ENCODE measurements around the gene CISD2.
"Not testable (repeated sequence)": the region's sequence is repeated elsewhere in the genome, so short reads cannot be mapped to it uniquely, and the experiment has no call there.

Gene CISD2

DNA sequence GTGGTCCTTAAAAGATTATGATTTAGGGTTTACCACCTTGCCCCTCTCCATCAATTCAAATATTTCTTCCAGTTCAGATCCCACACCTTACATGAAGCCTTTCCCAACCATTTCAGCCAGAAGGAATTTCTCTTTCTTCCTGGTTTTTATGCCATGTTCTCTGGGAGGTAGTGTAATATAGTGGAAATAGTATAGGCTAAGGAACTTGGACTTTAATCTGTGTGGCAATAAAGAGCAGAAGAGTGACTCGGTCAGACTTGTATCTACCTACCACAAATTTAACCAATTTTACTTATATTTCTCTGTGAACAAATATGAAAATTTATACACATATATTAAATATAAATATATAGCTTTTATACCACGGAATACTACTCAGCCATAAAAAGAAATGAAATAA lies 18.4 kb upstream of the CISD2 start:
- DNase-seq = no peak

GRCh38 chr4:102858828-102859464 lies 9.8 kb upstream of the CISD2 start:
- no peak for DNase-seq

GRCh38 chr4:102860611-102861324 lies 8.0 kb upstream of the CISD2 start:
- DNase-seq = no peak

- DNase-seq = no peak
Measured at GRCh38 chr4:102862016-102862415, 6.8 kb upstream of the CISD2 start.

GRCh38 chr4:102862747-102863146 lies 6.0 kb upstream of the CISD2 start:
- no peak for DNase-seq

GRCh38 chr4:102865327-102865726 lies 3.5 kb upstream of the CISD2 start:
- not testable (repeated sequence) for DNase-seq

GRCh38 chr4:102867278-102868152 lies 1.3 kb upstream of the CISD2 start:
- no peak for DNase-seq

GRCh38 chr4:102868153-102868780 lies 525 bp upstream of the CISD2 start:
- DNase-seq = no peak

- peak in 1 of 2 experiments; percentile 48 for DNase-seq
Measured at GRCh38 chr4:102869569-102870197, 891 bp downstream of the CISD2 start.

DNA sequence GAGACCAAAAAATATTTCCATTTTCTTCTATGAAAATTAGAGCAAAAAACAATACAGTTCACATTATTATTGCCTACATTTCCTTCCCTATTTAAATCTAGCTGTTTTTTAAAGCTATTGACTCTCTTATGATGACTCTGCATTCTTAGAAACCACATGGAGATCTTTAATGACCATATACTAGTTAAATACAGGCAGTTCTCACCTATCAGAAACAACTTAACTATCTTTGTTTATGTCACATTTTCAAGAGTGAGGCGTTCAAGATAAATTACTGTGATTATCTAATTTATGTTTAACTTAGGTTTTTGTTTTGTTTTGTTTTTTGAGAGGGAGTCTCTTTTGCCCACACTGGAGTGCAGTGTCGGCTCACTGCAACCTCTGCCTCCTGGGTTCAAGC lies 3.0 kb downstream of the CISD2 start:
- no peak for DNase-seq

GRCh38 chr4:102877477-102878106 lies 8.8 kb downstream of the CISD2 start:
- DNase-seq = not testable (repeated sequence)

GRCh38 chr4:102878349-102878748 lies 9.6 kb downstream of the CISD2 start:
- not testable (repeated sequence) for DNase-seq

DNA sequence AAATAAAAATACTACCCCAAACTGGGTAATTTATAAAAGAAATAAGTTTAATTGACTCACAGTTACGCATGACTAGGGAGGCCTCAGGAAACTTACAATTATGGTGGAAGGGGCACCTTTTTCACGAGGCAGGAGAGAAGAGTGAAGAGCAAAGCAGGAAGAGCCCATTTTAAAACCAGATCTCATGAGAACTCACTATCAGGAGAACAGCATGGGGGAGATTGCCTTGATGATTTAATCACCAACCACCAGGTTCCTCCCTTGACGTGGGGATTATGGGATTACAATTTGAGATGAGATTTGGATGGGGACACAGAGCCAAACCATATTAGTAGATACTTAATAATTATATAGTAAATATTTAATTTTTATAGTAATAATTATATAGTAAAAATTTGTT lies 10.1 kb downstream of the CISD2 start:
- no peak for DNase-seq

- DNase-seq = no peak
Measured at GRCh38 chr4:102881343-102881742, 12.6 kb downstream of the CISD2 start.

- no peak for DNase-seq
Measured at GRCh38 chr4:102883278-102883677, 14.5 kb downstream of the CISD2 start.

- DNase-seq = not testable (repeated sequence)
Measured at GRCh38 chr4:102888570-102888969, 19.8 kb downstream of the CISD2 start.

DNA sequence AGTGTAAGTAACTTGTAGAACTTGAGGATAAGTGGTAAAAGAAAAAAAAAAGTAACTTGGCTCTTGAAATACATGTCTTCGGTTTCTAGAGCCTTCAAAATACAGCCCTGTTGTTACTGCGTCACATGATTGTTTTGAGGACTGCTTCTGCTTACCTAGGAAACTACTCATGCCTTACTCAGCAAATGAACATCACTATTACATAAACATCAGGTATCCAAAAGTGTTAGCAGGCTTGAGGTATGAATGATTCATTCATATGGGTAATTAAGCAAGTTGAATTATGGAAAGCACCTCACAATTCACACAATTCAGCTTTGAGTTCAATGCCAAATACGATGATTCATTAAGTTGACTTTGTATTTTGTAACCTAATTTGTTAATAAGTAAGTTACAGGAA lies 21.1 kb downstream of the CISD2 start:
- DNase-seq = not testable (repeated sequence)

GRCh38 chr4:102896547-102896946 lies 27.8 kb downstream of the CISD2 start:
- not testable (repeated sequence) for DNase-seq

GRCh38 chr4:102897610-102898009 lies 28.8 kb downstream of the CISD2 start:
- DNase-seq = not testable (repeated sequence)

DNA sequence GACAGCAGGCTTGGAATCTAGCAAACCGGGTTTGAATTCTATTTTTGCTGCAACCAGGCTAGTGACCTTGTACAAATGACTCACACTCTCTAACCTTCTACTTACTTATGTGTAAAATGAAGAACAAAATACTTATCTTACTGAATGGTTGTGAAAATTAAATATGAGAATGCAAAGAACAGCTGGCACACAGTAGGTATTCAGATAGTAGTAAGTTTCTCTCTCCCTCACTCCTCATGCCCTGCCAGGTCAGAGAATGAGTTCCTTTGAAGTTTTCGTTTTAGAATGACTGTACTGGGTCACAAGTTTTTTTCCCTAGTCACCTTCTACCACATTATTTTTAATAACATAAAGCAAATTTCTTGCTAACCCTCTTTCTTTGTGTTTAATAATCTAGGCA lies 33.0 kb downstream of the CISD2 start:
- no peak for DNase-seq

GRCh38 chr4:102918859-102919258 lies 50.1 kb downstream of the CISD2 start:
- no peak for DNase-seq

DNA sequence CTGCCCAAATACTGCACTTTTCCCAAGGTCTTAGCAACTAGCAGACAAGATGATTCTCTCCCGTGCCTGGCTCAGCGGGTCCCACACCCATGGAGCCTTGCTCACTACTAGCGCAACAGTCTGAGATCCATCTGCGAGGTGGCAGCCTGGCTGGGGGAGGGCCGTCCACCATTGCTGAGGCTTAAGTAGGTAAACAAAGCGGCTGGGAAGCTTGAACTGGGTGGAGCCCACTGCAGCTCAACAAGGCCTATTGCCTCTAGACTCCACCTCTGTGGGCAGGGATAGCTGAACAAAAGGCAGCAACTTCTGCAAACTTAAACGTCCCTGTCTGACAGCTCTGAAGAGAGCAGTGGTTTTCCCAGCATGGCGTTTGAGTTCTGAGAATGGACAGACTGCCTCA lies 50.9 kb downstream of the CISD2 start:
- DNase-seq = not testable (repeated sequence)

All from NCI-H1930 (cell line).